ENCODE data around the gene ENOX1.
"Not testable (repeated sequence)": the region's sequence is repeated elsewhere in the genome, so short reads cannot be mapped to it uniquely, and the experiment has no call there.

ENOX1 gene

DNA sequence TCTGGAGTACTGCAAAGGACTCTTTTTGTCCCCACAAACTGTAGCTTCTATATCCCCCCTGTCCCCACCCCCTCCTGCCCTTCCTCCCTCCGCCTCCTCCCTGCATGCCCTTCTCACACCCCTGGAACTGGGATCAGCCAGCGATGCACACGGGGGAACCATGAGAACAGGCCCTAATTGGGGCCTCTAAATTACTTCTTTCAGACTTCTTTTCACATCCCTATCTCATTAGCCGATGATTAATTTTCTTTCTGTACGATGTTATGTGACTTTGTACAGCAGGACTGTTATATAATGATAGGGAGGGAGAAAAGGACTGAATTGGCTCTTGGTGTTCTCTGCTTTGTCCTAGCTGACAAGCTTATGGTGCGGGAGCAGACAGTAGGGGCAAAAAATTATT is 415.9 kb downstream of the ENOX1 start:
- no peak for DNase-seq

DNA sequence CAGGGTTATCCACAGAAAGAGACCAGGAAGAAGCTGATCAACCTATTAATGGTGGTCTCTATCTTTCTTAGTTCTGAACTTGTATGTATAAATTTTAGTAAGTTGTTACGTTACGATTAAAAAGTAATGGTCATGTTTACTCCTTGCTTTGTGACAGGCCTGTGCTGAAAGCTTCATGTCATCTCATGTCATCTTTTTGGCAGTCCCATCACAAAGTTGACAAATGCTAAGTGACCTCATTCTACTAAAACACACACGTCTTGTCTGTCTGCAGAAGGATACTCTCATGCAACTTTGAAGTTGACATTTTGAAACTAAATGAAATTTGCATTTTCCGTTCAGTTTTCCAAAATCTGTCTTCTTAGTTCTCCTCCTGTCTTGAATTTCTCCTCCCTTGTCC is 417.5 kb downstream of the ENOX1 start:
- no peak for DNase-seq

DNA sequence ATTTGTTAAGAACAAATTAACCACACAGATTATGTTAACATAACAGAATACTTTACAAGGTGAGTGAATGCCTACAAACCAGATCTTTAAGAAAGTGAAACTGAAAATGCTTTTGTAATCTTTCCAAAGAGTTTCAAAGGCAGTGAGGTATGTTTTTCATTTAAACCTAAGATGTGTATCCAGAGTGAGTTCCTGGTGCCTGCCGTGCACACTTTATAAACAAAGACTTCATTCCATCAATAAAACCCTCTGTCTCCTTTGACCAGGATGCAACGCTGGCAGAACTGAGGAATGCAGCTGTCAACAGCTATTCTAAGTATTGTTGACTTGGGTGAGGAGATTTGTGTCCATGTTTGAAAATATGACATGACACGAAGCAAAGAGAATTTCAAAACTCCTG is 418.8 kb downstream of the ENOX1 start:
- DNase-seq: peak; percentile 19

DNA sequence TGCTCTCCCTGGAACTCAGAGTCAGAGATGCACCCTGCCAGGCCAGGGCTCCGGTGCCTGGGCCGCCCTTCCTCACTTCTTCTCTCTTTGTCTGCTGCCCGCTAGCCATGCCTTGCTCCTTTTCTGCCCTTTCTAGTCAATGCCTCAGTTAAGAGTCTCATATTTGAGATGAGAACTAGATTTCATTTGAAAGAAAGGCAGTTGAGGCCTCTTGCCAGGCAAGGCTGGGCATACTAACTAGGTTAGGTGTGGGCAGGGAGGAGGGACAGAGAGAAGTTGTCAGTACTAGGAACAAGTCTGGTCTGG is 421.8 kb downstream of the ENOX1 start:
- no peak for DNase-seq

DNA sequence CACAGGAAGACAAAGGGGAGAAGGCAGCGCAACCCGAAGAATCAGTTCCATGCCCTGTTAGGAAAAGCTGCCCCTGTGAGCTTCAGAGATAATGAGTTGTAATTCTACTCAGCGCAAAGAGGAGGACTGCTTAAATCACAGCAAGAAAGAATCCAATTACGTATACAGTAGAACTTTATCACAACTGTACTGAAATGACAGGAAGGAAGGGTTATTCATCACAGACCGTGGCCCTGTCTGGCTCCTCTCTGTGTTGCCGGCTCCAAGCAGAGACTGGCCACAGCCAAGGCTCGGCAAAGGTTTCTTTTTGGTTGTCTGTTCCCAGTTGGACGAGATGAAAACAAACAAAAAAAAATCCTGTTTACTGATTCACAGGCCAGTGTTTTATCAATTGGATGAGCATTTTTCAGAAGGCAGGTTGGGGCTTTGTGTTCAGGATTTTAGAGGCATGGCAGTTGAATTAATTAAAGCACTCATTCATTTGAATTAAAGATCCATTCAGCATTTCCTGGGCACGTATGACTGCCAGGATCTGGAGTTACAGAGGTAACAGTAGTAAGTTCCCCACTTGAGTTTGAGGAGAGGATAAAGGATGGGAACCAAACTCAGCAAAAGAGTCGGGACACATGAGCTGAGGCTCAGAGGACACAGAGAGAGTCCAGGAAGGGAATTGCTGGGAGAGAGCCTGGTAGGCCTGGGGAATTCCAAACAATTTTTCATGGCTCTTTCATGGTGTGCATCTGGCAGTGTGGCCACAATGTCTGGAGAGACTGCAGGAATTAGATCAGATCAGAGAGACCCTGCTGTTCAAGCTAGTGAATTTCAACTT is 422.3 kb downstream of the ENOX1 start:
- DNase-seq: no peak

DNA sequence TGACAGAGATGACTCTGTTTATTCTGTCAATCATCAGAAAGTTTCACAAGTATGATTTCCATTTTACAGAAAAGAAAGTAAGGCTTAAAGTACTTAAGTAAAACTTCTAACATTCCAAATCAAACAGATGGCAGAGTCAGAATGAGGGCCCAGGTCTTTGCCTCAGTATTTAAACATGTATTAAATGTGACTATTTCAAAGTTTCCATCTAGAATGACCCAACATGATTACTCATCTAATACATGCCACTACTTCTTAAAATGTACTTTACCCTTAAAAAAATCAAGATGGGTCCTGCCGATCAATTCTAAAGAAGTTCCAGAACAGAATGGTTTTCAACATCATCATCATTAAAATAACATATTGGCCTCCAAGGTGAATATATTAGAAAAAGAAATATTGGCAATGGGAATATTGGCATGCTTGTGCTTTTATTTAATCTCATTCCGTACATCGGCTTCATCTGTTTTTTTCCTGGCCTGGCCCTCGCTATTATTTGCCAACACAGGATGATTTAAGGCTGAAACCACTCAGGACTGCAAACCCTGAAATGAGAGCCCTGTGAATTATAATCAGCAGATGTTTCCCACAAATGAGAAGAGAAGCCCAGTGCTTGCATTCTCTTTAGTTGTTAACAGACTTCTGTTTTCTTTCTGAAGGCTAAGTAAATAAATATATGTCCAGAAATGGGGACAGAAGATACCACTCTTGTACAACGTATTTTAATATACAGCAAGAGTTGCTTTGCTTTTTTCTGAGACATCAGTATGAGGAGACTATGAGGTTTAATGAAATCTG is 423.4 kb downstream of the ENOX1 start:
- DNase-seq: no peak

DNA sequence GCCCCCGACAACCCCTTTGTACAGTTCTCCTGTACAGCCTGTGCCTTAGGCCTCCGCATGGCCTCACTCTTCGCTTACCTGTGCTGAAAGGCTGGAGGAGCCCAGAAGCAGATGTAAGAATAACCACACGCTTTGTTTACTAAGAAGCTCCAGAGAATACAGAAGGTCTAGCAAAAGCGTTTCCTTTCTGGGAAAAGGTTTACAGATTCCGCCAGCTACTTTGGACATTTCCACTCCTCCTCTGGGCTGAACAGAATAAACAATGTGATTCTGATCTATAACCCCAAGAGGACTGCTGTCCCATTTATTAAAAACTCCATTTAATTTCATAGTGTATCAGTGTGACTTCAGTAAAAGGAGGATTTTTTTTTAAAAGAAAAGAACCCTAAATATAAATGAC is 424.2 kb downstream of the ENOX1 start:
- no peak for DNase-seq

DNA sequence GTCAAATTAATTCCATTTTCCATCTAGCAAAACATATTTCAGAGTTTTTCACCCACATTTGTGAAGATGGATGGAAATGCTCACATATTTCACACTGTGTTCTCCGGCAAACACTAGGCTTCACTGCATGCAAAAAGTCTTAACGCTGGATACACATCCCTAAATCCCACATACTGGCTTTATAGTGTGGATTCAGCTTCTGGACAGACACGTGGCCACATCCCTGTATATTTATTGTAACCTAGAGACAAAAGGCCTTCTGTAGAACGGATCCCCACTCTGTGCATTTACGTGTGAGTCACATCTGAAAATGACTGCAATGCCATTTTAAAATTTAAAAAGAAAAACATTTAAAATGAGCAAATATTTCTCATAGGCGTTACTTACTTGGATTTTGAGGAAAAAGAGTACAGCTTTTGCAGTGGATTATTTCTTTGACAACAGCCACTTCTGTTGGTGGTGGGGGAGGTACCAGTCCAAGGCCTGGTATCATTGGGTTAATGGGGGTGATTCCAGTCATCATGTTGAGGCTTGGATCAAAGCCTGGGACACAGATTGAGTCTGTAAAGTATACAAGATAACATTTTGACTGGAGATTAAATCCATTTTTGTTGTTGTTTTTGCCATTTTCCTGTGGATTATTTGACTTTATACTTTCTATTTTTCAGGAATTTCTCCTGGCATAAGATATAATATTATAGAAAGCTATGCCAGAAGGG is 425.7 kb downstream of the ENOX1 start:
- no peak for DNase-seq

DNA sequence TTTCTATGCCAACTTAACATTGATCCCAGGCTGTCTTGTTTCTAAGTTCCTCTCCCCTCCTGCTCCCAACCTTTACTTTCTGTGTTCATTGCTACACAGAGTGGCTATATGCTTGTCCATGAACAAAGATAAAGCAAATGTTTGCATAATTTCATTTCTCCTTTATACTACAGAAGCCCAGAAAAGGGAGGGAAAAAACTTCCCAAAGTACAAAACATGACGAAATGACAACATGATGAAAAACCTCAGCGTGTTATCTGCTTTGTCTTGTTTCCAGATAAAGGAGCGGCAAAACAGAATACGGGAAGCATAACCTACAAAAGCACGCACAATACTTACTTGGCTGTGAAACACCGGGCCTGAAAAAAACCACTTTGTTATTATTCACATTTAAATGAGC is 426.6 kb downstream of the ENOX1 start:
- DNase-seq: peak; percentile 16

DNA sequence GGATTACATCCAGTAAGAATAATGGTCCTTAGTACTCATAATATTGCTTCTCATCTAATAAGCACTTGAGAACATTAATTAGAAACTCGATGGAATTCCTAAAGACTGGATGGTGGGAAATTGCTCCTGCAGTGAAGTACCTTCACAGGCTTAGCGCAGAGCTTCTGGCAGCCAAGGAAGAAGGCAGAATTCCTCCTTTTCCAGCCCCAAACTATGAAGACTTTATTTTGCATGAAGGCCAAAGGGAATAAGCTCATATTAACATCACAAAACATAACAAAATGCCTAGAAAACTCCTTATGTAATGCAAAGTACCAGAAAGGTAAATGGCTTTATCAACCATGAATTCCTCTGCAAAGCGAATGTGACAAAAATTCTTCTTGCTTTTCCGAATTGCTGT is 427.2 kb downstream of the ENOX1 start:
- no peak for DNase-seq

DNA sequence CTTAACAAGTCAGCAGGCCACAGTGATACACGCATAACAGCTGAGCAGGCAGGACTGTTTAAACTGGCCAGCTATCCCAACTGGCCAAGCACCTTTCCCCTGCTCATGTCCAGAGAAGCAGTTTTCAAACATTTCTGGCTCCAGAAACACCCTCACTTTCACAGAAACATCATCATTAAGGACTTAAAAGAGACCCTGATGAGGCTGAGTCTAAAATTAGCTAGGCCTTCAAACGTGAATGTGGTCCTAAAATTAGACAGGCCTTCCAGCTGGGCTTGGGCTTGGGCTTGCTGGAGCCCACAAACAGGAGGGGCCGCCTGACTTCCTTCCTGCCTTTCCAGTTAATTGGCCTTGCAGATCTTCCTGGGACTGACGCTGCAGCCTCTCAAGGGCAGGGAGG is 429.2 kb downstream of the ENOX1 start:
- DNase-seq: no peak

DNA sequence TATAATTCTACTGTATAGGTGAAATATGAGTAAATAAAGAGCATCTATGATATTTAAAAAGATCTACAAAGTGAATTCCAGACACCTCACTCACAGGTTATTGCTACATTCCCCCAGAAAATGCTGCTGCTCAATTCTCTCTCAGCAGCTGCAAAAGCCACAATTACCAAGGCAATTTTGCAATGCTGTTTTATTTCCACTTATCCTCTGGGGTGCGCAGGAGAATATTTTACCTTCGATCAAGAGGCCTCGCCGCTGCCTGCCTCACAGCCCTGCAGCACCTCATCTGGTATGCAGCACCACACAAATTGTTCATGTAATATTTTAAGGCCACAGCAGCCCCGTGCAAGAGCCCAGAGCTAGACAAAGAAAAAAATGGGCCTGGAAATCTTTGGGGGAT is 430.2 kb downstream of the ENOX1 start:
- no peak for DNase-seq

DNA sequence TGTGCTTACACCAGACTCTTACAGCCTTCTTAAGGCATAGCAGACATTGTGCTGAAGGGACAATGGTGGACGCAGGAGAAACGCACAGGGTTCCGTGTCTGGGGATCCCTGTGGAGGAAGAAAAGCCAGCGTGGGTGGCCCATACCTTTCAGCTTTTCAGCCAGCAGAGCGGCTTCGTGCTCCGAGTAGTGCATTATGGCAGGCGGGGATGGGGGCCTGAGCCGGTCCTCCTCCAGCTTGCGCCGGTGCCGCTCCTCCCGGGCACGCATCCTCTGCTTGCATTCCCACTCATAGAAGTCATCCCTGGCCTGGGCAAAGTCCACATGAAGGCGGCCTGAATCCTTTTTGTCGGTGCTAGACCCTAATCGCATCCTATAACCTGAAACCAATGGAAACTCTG is 431.0 kb downstream of the ENOX1 start:
- no peak for DNase-seq

DNA sequence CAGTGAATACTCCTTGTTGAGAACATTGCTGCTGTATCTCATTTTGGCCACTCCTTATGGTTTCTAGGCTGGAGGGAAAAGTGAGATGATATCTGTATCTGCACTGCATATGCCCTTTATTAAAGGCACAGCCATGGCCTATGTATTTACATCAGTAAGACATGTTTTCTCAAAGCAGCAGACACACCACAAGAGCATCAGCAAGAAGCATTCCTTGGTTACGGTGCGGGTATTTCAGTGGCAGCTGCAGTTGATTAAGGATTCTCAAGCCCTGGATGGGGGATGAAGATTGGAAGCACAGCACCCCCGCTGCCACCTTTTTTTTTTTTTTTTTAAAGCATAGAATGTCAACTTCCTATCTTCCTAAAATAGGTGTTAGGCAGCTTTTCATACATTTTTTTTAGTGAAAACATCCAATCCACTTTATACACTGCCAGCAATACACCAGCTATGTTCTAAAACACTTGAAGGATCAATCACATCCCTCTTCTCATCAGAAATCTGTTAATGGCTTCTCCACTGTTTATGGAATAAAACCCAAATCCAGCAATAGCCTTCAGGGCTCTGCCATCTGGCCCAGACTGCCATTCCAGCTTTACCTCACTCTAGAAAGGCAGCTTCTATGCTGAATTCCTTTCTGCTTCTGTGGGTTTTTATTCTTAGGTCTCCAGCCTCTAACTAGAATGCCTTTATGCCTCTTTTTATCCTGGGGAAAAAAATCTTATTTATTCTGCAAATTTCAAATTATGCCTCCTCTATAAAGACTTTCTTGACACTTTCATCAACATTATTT is 432.4 kb downstream of the ENOX1 start:
- no peak for DNase-seq

DNA sequence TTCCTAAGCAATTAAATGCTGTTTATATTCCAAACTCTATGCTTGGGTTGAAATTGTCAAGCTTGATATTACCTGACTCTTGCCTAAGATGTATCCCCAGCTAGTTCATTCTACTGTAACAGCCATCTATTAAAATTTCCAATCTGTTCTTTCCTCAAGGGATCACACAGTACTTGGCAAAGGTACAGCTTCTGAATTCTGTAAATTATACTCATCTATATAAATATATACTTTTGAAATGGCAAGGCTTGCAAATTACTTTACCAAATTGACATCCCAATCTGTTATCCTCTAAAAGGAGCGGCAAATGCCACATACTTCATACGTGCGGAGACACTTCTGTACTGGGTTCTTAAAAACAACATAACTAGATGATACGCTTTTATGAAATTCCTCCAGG is 433.1 kb downstream of the ENOX1 start:
- DNase-seq: no peak

DNA sequence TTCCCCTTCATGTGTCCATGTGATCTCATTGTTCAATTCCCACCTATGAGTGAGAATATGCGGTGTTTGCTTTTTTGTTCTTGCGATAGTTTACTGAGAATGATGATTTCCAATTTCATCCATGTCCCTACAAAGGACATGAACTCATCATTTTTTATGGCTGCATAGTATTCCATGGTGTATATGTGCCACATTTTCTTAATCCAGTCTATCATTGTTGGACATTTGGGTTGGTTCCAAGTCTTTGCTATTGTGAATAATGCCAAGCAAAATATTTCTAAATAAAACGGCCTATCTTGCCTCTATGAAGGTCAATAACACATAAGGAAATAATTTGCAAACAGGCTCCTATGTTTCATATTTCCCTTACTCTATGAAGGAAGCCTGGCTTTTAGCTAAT is 435.2 kb downstream of the ENOX1 start:
- DNase-seq: not testable (repeated sequence)

DNA sequence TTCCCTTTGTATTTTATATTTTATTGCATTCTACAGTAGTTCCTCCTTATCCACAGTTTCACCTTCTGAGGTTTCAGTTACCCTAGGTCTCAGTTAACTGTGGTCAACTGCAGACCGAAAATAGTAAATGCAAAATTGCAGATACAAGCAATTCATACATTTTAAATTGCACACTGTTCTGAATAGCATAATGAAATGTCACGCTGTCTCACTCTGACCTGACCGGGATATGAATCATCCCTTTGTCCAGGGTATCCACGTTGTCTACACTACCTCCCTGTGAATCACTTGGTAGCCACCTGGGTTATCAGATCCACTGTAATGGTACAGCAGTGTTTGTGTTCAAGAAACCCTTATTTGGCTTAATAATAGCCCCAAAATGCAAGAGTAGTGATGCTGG is 438.4 kb downstream of the ENOX1 start:
- DNase-seq: no peak

DNA sequence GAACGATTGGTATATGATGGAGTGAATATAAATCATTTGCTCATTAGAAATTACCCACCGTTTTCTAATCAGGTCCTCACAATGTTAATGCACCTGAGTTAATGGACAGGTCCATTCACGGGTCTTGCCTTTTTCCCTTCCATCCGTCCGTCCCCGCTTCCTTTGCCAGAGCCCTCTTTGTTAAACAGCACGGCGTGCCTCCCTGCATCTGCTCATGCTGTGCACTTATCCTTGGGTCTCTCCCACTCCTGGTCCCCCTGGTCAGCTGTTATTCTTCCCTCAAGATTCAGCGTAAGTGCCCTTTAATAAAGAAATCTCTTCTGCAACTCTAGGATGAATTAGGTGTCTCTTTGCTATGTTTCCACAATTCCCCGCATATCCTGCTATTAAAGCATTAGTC is 438.9 kb downstream of the ENOX1 start:
- no peak for DNase-seq

DNA sequence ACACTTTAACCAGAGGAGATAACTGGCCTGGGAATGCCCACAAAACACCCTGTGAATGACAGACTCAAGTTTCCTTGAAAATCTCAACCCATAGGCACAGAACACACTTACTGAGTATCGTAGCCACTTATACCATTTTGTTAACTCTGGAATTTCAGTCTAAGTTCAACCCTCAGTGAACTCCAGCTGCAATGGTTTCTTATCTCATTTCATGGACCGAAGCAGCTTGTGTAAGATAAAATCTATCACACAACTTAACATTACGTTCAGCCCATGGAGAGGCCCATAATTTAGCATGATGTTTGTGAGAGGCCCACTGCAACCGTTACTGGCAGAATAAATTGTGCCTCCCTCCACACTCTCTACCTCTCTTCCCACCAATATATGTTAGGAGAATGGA is 440.3 kb downstream of the ENOX1 start:
- no peak for DNase-seq

DNA sequence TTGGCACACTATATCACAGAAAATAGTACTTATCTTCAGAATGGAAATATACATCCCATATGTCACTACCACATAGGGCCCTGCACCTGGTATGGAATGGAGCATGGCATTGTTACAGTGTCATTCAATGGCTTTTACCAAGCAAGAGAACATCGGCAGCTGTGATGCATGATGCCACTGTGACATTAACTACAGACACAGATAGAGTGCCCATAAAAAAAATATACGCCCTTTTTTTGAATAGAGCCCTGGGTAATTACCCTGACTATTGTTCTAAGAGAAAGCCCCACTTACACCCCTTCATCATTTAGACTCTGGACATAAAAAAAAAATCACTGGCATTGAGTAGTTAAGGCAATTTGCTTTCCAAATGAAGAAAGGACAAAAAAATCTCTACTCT is 443.1 kb downstream of the ENOX1 start:
- no peak for DNase-seq

DNA sequence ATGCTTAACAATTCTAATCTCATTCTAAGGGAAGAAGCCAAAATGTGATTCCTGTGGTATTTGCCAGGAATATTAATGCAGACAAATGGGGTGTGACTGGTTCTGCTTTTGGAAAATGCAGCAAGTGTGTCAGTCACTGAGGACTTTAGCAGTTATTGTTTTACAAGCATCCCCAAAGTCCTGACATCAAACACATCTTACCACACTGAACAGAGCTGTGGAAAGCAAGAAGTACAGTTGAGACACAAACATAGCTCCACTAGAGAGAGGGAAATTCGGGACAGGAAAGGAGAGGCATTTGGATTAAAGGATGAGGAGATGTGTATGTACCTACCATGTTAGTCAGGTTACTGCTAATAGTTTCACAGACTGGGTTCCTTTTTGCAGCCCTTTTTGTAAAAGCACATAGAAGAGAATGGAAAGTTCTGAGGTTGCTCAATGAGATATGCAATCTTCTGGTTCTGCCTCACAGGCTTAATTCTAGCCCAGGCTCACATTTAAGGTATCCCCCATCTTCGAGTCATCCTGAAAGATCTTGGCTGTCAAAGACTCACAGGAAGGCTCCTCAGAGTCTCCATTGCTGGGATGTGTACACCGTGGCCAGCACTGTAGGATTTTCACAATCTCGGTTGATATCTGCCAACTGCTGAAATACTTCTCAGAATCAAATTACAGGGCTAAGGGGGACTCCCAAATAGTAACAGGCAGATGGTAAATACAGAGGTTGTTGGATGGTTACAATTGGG is 446.8 kb downstream of the ENOX1 start:
- DNase-seq: no peak

DNA sequence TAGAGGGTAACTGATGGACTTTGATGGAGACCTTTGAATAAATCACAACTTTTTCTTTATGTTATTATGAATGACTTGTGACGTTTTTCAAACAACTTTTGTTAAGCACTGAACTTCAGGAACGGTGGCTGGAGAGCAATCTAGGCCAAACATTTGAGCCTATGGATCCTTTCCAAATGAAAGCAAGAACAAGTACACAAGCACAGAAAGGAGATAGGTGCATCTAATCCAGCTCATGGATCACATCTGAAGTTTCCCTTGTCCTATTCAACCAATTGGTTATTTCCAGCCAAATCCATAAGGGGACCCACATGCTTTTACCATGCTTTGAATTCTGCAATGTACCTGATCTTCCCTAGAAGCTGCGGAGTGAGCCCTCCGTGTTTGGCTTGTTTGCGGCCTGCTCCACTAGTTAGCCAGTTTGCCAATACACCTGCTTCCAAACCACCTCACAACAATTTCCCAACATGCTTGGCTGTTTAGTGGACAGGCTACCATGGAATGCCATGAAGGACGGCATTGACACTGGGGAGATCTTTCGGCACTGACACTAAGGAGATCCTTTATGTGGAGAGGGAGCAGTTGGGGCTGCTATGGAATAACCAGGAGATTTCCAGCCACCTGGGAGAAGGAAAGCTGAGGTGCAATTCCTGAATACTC is 447.5 kb downstream of the ENOX1 start:
- no peak for DNase-seq

Data from suppressor macrophage treated with lipopolysaccharide for 4 hours (primary cell).